Sigmoid colon (tissue), 4 donors: ENCODE data around the gene TEDDM1.

Source experiments
- CTCF ChIP-seq, 4 experiments: fragments of 450-650 bp in 3 of 4; fragments of 200-600 bp in 1 of 4; IDR thresholded peaks; one replicate each; pipeline ENCODE4 v1.5.1; 2016 to 2019; ENCODE audit warnings: antibody characterized with exemption in 4 of 4, mild to moderate bottlenecking in 3 of 4, moderate library complexity in 2 of 4
- EP300 ChIP-seq, 4 donors: sonication (generic); formaldehyde crosslinking; IDR thresholded peaks; one replicate each; pipeline ENCODE4 v1.6.1; 2017; ENCODE audit warnings: antibody characterized with exemption in 4 of 4
- POLR2A ChIP-seq, 2 donors: fragments of 450-650 bp; IDR thresholded peaks; one replicate each; pipeline ENCODE4 v1.6.1; 2016; ENCODE audit warnings: antibody characterized with exemption in 2 of 2, mild to moderate bottlenecking in 2 of 2, moderate library complexity in 2 of 2
- POLR2AphosphoS5 ChIP-seq, 4 donors: sonication (generic); formaldehyde crosslinking; IDR thresholded peaks; one replicate each; pipeline ENCODE4 v1.6.1; 2017; ENCODE audit warnings: antibody characterized with exemption in 4 of 4

GRCh38 chr1:182400567-182400966 is at the start of gene TEDDM1:
- TF ChIP-seq POLR2A (IDR thresholded peaks at IDR 0.05) (no peak), CTCF (IDR thresholded peaks at IDR 0.05) (no peak), POLR2AphosphoS5 (IDR thresholded peaks at IDR 0.05) (no peak), EP300 (IDR thresholded peaks at IDR 0.05) (no peak)
